GM21526 (cell line): ENCODE data around the gene TMSB4X.
A peak's percentile ranks its signal among the peaks of the same experiment; 100 is the strongest.
"Not testable (repeated sequence)": the region's sequence is repeated elsewhere in the genome, so short reads cannot be mapped to it uniquely, and the experiment has no call there.

Experiments
- ATAC-seq: cut with Tn5 transposase; IDR thresholded peaks from one replicate; pipeline ENCODE4 v1.9.1; 2021; ENCODE audit warnings: moderate library complexity; ENCODE audit not compliant: unreplicated experiment, low FRiP score

The TMSB4X gene

GRCh38 chrX:12974796-12975669, at the start of gene TMSB4X:
Gene TMSB4X, plus strand, starts transcription at chrX:12975110.
- ATAC-seq = peak; percentile 30

DNA sequence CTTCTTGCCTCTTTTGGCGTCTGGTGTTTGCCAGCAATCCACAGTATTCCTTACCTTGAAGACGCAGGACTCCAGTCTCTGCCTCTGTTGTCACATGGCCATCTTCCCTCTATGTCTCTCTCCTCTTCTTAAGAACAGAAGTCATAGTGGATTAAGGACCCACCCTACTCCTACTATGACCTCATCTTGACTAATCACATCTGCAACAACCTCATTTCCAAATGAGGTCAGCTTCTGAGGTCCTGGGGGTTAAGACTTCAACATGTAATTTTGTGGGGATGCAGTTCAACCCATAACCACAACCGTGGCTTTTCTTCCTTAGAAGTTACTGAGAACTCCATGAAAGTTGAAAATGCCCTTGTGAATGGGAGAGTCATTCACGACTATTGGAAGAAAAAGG, 45.2 kb upstream of the TMSB4X start:
- no peak for ATAC-seq

DNA sequence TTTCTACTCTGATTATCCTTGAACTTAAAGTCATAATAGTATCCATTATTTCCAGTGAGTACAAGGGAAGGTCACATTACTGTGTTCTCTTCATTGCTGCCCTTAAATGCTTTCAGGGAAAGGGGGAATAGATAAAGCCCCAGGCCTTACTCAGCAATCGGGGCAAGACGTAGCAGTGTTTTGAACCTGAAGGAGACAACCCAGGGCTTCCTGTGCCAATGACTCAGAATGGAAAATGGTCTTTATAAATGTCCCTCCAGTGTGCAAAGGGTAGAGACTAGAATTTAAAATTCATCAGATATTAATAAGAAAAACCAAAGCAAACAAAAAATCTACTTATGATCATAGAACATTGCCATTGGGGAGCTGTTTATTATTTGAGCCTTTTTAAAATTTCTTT, 44.8 kb upstream of the TMSB4X start:
- no peak for ATAC-seq

DNA sequence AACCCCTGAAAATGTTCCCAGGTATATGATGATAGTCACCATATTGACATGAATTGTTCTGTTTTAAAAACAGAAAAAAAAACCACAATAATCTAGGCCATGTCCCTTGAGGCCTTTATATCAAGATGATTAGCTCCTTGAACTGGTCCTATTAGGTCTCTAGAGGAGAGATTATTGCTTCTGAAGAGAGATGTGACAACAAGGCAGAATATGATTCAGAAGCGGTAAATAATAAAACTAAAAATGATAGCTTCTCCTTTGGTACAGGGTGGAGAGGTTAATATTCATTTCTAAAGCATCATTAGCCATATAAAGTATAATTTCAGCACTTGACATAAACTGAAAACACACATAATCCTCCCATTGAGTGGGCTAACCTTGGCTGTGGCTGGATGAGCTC, 42.7 kb upstream of the TMSB4X start:
- no peak for ATAC-seq

DNA sequence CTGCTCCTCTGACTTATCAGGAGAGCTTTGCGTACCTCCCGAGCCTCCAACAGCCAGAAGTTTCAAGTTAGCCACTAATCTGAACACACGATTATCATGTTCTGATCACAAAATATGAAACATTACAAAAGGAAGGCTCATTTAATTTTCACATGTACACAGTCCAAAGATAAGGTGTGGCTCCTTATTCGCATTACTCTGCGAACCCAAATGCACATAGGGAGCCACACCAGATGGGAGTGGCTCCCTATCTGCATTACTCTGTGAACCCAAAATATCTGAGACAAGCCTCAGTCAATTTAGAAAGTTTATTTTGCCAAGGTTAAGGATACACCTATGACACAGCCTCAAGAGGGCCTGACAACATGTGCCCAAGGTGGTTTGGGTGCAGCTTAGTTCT, 40.1 kb upstream of the TMSB4X start:
- no peak for ATAC-seq

- no peak for ATAC-seq
Observed at GRCh38 chrX:12936947-12937346, 38.0 kb upstream of the TMSB4X start.

GRCh38 chrX:12940471-12940870, 34.4 kb upstream of the TMSB4X start:
- not testable (repeated sequence) for ATAC-seq

- ATAC-seq = not testable (repeated sequence)
Observed at GRCh38 chrX:12943592-12943991, 31.3 kb upstream of the TMSB4X start.

GRCh38 chrX:12944452-12944851, 30.5 kb upstream of the TMSB4X start:
- not testable (repeated sequence) for ATAC-seq

GRCh38 chrX:12945494-12945893, 29.4 kb upstream of the TMSB4X start:
- ATAC-seq = no peak

- ATAC-seq = no peak
Observed at GRCh38 chrX:12946406-12946805, 28.5 kb upstream of the TMSB4X start.

- ATAC-seq = peak; percentile 39
Observed at GRCh38 chrX:12946838-12947544, 27.9 kb upstream of the TMSB4X start.

DNA sequence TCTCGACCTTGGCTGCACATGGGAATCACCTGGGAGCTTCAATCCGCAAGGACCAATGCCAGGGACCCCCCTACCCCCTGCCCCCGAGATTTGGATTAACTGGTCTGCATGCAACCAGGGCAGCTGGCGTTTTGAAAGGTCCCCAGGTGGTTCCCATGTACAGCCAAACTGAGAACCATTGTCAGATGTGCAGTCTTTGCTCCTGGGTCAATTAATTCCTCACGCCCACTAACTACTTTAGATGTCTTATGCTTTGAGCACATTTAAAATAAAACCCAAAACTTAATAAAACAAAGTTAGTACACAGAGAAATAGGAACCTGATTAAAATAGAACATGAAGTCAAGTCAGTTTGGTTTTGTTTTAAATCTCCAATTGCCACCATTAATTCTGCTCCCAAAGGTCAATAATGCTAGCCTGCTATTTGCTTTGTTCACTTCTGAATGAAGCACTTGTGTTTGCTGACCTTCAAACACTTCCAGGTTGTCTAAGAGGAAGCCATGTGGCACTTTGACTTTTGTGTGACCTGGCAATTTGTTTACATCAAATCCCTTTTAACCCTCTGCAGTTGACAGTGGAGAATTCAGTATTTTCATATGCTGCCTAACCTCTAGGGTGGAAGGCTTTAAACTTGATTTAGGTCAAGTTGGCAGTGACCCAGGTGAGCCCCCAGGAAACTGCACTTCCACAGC, 27.2 kb upstream of the TMSB4X start:
- ATAC-seq = no peak

DNA sequence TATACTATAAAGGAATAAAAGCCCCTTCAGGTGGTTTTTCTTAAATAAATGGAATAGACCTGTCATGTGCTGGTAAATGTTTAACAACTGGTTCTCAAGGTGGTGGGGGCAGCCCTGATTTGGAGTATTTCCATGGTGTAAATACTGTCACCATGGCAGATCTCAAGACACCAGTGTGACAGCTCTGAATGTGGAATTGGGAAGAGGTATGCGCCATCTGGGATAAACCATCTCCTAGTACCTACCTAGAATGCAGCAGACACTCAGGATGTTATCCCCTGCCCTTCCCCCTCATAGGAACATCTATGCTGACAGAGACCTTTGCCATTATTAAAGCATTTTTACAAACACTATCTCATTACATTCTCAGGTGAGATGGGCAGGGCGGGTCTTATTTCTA, 26.4 kb upstream of the TMSB4X start:
- ATAC-seq = no peak

DNA sequence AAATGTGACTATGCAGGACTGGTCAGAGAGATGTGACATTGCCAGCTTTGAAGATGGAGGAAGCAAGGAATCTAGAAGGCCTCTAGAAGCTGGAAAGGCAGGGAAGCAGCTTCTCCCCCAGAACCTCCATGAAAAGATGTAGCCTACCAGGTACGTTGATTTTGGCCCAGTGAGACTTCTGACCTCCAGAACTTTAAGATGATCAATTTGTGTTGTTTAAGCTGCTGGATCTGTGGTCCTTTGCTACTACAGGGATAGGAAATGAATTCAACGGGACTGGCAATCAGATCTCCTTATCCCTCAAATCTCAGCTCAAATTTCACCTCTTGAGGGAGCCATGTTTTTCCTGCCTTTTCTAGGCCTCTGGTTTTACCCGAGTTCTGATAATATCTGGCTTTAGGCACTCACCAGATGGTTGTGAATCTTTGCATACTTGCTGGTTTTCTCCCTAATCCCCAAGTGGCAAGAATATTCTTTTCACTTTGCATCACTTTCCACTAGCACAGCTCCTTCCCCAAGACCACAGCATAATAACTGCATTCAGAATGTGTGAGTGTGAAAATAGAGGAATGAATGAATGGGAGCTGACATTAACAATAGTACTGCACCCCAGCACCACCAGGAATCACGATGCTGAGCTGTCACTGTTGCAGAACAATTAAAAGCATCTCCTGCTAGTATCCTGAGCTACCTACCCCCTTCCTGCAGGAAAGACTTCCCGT, 25.5 kb upstream of the TMSB4X start:
- no peak for ATAC-seq

DNA sequence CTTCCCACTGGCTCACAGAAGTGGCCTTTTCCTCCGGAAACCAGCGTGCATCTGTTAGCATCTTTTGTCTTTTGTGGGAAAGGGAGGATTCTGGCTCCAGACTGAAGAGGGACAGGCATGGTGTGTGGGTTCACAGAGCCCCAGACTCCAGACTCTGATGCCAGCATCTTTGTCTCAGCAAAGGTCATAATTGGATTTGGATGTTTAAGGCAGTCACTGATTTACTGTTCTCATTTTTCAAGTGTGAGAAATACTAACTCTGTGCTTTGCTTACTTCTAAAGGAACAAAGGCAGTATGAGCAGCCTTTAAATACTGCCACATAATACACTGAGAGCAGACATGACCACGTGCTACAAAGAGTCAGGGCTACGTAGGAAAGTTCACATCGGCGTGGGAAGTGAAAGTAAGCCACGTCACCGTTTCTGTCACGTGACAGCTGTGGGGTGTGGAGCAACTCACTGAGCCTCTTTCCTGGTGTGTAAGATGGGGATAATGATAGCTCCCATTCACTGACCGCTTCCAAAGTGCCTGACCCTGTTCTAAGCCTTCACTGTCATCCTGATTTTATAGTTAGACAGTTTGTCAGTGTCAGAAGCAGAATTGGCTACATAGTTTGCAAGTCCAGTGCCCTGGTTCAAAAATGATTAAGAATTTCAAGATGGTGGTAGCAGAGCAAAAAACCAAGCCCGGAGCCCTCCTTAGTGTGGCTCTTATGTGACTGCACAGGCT, 24.8 kb upstream of the TMSB4X start:
- peak; percentile 47 for ATAC-seq

DNA sequence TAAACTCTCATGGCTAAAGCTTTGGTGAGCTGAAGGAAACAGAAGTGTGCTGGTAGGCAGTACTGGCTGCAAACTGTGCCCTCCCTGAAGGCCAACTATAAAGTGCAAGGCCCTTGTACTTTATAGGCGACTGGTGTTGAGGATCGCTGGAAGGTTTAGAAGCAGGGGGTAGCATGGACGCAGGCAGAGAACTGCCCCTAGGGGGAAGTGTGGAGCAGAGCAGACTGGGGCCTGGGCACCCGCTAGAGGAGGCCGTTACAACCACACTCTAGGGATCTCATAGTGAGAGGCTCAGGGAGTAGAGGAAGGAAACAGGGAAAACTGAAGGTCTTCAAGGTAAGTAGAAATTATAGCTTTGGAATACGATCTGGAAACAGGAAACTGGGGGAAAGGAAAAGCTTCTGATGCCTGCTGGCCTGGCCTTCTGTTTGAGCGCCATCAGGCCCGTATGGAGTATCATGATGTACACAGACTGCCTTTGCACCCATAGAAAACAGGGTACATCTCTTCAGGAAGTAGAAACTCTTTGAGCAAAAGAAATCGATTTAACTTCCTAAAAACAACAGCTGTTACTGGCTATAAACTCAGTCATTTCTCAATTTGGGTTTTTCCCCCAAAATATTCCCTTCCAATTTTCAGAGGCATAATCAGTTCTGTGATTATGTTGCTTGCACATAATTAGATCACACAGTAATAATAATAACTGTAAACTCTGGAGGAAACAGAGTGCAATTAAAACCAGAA, 23.9 kb upstream of the TMSB4X start:
- ATAC-seq = peak; percentile 46

DNA sequence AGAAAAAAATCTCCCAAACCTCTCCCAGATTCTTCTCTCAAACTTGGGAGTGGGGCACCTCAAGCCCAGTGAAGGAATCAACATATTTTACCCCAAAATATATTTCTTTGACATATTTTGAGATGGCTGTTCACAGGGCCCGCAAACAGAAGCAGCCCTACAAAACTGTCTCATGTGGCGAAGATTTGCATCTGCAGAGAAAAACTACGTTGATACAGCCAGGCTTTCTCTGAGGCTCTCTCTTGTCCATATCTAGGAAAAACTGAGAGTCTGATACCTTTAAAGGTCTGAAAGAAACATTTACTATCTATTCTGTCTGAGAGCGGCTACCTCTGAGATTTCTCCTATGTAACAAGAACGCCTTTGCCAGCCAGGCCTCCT, 23.3 kb upstream of the TMSB4X start:
- no peak for ATAC-seq

DNA sequence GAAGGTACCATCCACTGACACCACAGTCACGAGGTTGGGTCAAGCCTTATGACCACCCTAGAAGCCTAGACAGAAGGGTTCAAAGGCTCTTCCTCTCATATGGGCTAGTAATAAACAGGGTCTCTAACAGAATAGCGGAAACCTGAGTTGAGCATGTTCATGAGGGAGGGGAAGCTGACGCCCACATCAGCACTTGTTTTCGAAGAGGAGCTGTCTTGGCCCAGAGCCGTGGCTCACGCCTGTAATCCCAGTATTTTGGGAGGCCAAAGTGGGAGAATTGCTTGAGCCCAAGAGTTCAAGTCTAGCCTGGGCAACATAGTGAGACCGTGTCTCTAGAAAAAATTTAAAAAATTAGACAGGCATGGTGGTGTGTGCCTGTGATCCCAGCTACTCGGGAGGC, 21.5 kb upstream of the TMSB4X start:
- ATAC-seq = no peak
